ENCODE measurements around the gene TJP3.

Gene TJP3

DNA sequence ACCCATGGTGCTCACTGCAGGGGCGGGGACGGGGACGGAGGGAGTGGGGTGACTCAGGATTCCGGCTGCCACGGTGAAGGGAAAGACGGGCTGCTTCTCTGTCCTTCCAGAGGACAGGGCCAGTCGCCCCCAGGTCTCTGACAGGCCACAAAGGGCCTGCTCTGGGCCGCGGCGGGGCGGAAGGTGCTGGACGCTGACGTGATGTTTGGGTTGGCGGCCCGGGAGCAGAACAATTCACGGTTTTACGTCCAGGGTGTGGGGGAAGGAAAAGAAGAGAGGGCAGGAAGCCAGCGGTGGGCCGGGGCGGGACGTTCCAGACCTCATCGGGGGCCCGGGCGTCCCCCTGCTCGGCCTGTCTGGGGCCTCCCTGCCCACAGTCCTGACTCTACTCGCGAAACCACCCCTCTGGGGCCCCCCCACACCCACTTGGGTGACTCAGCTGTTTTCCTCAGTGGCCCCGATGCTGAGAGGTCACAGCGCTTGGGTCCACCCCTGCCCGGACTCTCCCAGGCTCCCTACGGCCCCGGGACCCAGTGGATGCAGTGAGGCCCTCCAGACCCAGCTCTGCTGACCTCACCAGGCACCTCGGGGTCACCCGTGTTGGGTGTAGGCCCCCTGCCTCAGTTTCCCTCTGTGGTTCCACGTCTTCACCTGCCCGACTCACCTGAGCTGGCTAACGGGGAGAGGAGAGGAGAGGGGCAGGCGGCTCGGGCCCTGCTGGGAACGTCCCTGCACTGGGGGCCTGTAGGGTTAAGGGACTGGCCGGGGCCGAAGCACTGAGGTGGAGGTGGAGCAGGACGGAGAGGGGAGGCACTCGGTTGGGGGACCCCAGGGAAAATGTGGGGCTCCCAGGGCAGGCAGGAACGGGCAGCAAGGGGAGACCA, 37.1 kb upstream of the TJP3 start:
- in situ Hi-C loops (cut with MboI; ENCODE audit: low sequenced_read_pairs): no loop called here

DNA sequence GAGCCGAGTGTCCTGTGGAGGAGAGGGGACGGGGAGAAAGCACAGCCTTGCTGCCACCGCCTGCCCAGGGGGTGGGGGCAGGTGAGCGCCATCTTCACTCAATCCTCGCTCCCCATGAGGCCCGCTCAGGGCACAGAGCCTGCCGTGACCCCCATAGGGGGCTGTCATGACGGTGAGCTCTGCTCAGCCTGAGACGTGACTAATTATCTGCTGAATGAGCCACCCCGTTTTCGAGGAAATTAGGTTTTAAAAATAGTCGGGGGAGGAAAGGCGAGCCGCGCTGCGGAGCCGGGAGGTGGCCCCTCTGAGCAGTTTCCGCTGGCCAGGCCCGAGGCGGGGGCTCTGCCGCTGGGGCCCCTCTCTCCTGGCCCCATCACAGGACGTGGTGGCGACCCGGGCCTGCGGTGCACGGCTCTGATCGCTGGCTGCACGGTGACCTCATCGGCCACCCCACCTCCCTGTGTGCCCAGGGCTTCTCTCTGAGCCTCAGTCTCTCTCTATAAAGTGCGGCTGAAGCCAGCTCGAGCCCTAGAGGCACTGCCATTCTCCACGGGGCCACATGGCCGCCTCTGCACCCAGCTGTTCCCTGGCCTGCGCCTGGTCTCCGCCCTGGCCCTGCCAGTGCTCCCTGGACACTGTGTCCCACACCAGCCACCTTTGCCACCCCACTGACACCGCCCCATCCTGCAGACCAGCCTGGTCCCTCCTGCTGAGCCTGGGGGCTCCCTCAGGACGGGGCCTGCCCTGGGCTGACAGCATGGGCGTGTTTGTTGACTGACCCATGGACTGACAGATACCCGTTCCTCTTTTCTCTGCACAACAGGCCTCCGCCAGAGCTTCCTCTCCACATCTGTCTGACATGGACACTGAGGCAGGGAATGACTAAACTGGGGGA, 36.3 kb upstream of the TJP3 start:
- in situ Hi-C loops (cut with MboI; ENCODE audit: low sequenced_read_pairs): no loop called here

- in situ Hi-C loops (cut with MboI; ENCODE audit: low sequenced_read_pairs): no loop called here
Measured at GRCh38 chr19:3672575-3672948, 35.6 kb upstream of the TJP3 start.

DNA sequence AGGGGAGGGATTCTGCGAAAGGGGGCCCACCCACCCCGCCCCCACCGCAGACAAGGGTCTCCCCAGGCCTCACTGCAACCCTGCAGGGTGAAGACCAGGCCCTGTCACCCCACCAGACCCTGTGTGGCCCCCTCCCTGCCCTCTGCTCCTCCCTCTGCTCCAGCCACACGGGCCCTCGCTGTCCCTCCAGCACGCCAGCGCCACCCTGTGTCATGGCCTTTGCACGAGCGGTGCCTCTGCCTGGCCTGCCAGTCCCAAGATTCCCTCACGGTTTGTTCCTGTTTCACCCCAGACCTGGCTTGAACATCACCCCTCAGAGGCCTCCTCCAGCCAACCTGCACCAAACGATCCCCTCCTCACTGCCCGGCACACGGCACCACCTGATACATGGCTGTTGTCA, 35.2 kb upstream of the TJP3 start:
- in situ Hi-C loops (cut with MboI; ENCODE audit: low sequenced_read_pairs): no loop called here

DNA sequence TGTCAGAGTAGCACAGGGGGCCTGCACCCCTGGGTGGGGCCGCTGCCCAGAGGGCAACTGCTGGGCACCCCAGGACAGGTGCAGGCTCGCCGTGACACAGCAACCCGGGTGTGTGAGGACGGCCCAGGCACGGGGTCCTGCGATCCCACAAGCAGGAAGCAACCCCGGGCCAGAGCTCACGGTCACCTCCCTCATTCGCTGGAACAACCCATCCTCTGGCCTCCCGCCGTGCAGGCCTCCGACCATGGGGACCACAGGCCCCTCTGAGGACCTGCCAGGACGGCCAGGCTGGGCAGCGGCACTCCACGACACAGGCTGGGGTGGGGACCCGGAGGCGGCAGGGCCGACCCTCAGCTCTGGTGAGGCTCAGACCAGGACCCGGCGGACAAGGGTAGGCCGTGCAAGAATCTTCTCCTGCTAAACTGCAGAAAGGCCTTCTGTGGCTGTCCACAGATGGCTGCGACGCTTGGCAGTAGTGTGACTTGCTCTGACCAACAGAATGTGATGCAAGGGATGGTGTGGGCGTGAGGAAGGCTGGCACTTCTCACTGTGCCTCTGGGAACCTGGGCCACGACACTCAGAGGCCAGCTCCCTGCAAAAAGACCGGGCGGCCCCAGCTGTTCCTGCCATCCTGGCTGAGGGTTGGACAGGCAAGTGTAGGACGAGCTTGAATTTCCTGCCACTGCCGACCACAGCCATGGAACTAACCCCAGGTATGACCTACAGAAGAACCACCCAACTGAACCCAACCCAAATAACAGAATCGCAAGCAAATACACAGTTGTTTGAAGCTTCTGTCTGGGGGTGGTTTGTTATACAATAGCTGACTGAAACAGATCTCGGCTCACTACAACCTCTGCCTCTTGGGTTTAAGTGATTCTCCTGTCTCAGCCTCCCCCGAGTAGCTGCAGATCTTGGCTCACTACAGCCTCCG, 34.4 kb upstream of the TJP3 start:
- in situ Hi-C loops (cut with MboI; ENCODE audit: low sequenced_read_pairs): no loop called here

GRCh38 chr19:3674784-3675543, 33.2 kb upstream of the TJP3 start:
- in situ Hi-C loops (cut with MboI; ENCODE audit: low sequenced_read_pairs): loop anchor here (25.0 kb wide), 1 partner anchor 537 kb away; no protein-coding TSS in a partner anchor

DNA sequence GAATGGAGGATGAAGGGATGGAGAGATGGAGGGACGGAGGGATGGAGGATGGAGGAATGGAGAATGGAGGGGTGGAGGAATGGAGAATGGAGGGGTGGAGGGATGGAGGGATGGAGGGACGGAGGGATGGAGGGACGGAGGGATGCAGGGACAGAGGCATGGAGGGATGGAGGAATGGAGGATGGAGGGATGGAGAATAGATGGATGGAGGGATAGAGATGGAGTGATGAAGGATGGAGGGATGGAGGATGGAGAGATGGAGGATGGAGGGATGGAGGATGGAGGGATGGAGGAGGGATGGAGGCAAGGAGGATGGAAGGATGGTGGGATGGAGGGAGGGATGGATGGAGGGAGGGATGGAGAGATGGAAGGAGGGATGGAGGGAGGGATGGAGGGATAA, 30.0 kb upstream of the TJP3 start:
- in situ Hi-C loops (cut with MboI; ENCODE audit: low sequenced_read_pairs): loop anchor here (25.0 kb wide), 1 partner anchor 534 kb away; no protein-coding TSS in a partner anchor

GRCh38 chr19:3679138-3679537, 29.0 kb upstream of the TJP3 start:
- in situ Hi-C loops (cut with MboI; ENCODE audit: low sequenced_read_pairs): loop anchor here (25.0 kb wide), 1 partner anchor 533 kb away; no protein-coding TSS in a partner anchor

GRCh38 chr19:3679581-3679980, 28.6 kb upstream of the TJP3 start:
- in situ Hi-C loops (cut with MboI; ENCODE audit: low sequenced_read_pairs): loop anchor here (25.0 kb wide), 1 partner anchor 533 kb away; no protein-coding TSS in a partner anchor

DNA sequence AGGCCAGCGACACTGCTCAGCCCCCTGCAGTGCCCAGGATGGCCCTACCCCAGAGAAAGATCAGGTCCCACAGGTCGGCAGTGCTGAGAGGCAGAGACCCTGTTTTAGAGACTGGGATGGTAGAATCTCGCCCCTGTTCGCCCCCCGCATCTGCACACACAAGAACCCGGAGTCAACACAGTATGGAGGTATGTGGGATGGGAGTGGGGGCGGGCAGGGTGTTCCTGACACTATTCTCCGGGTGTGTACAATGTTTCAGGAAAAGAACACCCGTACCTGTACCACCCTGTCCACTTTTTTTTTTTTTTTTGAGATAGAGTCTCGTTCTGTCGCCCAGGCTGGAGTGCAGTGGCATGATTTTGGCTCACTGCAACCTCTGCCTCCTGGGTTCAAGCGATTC, 27.2 kb upstream of the TJP3 start:
- in situ Hi-C loops (cut with MboI; ENCODE audit: low sequenced_read_pairs): loop anchor here (25.0 kb wide), 1 partner anchor 531 kb away; no protein-coding TSS in a partner anchor

DNA sequence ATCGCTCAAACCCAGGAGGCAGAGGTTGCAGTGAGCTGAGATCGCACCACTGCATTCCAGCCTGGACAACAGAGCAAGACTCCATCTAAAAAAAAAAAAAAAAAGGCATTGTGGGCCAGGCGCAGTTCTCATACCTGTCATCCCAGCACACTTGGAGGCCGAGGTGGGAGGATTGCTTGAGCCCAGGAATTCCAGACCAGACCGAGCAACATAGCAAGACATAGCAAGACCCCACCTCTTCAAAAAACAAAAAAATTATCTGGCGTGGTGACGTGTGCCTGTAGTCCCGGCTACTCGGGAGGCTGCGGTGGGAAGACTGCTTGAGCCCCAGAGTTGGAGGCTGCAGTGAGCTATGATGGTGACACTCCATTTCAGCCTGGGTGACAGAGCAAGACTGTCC, 25.9 kb upstream of the TJP3 start:
- in situ Hi-C loops (cut with MboI; ENCODE audit: low sequenced_read_pairs): loop anchor here (25.0 kb wide), 1 partner anchor 530 kb away; no protein-coding TSS in a partner anchor

DNA sequence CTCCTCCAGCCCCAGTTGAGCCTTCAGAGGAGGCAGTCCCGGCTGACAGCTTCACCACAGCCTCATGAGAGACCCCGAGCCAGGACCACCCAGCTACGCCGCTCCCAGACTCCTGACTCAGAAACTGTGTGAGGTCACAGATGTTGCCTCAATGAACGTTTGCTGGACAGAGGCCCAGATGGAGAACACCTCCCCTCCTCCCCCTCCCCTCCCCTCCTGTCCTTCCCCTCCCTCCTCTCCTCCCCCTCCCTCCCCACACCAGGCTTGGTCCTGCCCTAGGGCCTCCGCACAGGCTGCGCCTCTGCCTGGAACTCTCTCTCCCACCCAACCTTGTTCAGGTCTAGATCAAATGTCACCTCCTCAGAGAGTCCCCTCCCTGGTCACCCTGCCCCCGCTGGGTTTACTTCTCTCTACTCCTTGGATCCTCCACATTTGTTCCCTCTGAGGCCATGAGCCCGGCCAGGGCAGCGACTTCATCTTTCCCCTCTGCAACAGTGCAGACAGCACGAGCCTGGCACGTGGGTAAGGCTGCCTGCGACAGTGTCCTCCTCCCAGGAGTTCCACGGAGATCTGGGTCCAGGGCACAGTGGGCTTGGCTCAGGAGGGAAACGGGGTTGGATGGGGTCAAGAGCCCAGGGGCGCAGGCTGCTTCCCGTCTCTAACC, 25.3 kb upstream of the TJP3 start:
- in situ Hi-C loops (cut with MboI; ENCODE audit: low sequenced_read_pairs): loop anchor here (25.0 kb wide), 1 partner anchor 529 kb away; no protein-coding TSS in a partner anchor

- in situ Hi-C loops (cut with MboI; ENCODE audit: low sequenced_read_pairs): loop anchor here (25.0 kb wide), 1 partner anchor 529 kb away; no protein-coding TSS in a partner anchor
Measured at GRCh38 chr19:3683405-3684053, 24.7 kb upstream of the TJP3 start.

- in situ Hi-C loops (cut with MboI; ENCODE audit: low sequenced_read_pairs): loop anchor here (25.0 kb wide), 1 partner anchor 528 kb away; no protein-coding TSS in a partner anchor
Measured at GRCh38 chr19:3684054-3684816, 23.9 kb upstream of the TJP3 start.

DNA sequence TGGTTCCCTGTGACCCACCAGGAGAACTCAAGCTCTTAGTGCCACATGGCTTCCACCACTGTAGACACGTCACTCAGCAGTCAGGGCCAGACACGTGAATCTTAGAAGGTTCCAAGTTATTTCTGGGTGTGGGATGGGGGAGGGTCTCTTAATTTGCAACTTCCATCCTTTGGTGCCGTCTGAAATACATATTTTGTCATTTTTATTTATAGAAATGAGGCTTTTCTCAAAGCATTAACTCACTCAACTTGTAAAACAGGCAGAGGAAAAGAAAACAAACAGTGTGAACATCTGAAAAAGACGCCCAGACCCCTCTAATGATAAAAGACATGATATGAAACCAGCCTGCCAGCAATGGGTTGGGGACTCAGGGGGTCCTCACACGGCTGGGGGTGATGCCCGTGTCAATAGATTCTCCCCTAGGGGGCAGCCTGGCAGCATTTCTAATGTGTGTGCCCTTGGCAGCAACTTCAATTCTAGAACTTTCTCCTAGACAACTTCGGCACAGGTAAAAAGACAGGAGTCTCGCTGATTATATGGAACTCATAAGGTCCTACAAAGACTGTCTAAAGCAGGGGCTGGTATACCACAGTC, 23.3 kb upstream of the TJP3 start:
- in situ Hi-C loops (cut with MboI; ENCODE audit: low sequenced_read_pairs): loop anchor here (25.0 kb wide), 1 partner anchor 527 kb away; no protein-coding TSS in a partner anchor

DNA sequence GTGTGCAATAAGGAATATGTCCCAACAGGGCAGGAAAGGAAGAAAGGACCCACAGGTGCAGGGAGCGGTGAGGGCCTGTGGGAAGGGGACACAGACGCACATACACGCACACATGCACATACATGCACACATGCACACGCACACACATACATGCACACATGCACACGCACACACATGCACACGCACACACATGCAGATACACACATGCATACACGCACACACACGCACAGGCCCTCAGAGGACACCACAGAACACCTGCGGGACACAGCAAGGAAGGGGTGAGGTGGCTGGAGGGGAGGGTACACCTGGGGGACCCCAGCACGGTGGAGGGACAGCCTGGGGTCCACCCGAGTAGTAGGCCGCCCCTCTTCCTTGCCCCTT, 20.8 kb upstream of the TJP3 start:
- in situ Hi-C loops (cut with MboI; ENCODE audit: low sequenced_read_pairs): loop anchor here (25.0 kb wide), 1 partner anchor 525 kb away; no protein-coding TSS in a partner anchor

Data from HL-60/S4 (cell line).